OCI-LY7 (cell line): ENCODE results near the gene MRPS2. TPM values are rescaled to one million over a fixed set of nuclear protein-coding genes. Genes with fewer than 3 reads are reported as not detected.

Experiments used
- BruUV-seq: library from RNA; stranded (reverse); fragments of 400-500 nt; replicated peaks from 2 replicates; lab custom pipeline; 2021; lab: Mats Ljungman, UMichigan
- CTCF ChIA-PET: fragments of 300-600 bp; sonication (Branson Sonifier 250); formaldehyde crosslinking; loops from one replicate; lab custom pipeline; 2022; ENCODE audit warnings: antibody characterized with exemption; ENCODE audit not compliant: unreplicated experiment; lab: Charles Lee
- POLR2A ChIA-PET: fragments of 300-600 bp; sonication (Branson Sonifier 250); formaldehyde crosslinking; loops from one replicate; lab custom pipeline; 2022; ENCODE audit warnings: antibody characterized with exemption; lab: Charles Lee
- DNase-seq: peaks from one replicate; pipeline ENCODE4 v3.0.0-alpha.2; 2015; ENCODE audit warnings: low spot score
- H2AFZ ChIP-seq: fragments of 200-600 bp; sonication (generic), shearing (Covaris generic); 2 replicates; pipeline ENCODE4 v1.6.1; 2014; ENCODE audit warnings: mild to moderate bottlenecking, antibody characterized with exemption, low read length, moderate library complexity
- H3K27ac ChIP-seq: fragments of 200-600 bp; sonication (generic); 2 replicates; pipeline ENCODE4 v1.5.1; 2014; ENCODE audit warnings: mixed run types, low read depth, mild to moderate bottlenecking, moderate library complexity, low read length, inconsistent platforms; ENCODE audit not compliant: poor library complexity, severe bottlenecking
- H3K36me3 ChIP-seq: fragments of 200-600 bp; sonication (generic); 2 replicates; pipeline ENCODE4 v1.6.1; 2014; ENCODE audit warnings: mild to moderate bottlenecking, antibody characterized with exemption, low read length, moderate library complexity, mixed read lengths; ENCODE audit not compliant: insufficient read depth
- H3K4me1 ChIP-seq: fragments of 200-600 bp; sonication (generic); 2 replicates; pipeline ENCODE4 v1.5.1; 2014; ENCODE audit warnings: mild to moderate bottlenecking, low read length; ENCODE audit not compliant: insufficient read depth, poor library complexity, severe bottlenecking
- H3K4me2 ChIP-seq: fragments of 200-600 bp; sonication (generic); 2 replicates; pipeline ENCODE4 v1.6.1; 2014; ENCODE audit warnings: mild to moderate bottlenecking, low read length
- H3K4me3 ChIP-seq: fragments of 200-600 bp; sonication (generic); 2 replicates; pipeline ENCODE4 v1.5.1; 2014; ENCODE audit warnings: mild to moderate bottlenecking, low read depth, low read length; ENCODE audit not compliant: poor library complexity, severe bottlenecking
- H3K79me2 ChIP-seq: fragments of 200-600 bp; sonication (generic); 2 replicates; pipeline ENCODE4 v1.6.1; 2016; ENCODE audit warnings: low read depth, mild to moderate bottlenecking, low read length, moderate library complexity, mixed read lengths; ENCODE audit not compliant: insufficient read depth
- H3K9me2 ChIP-seq: fragments of 200-600 bp; sonication (generic); 2 replicates; pipeline ENCODE4 v1.6.1; 2016; ENCODE audit warnings: mild to moderate bottlenecking, low read length, mixed read lengths; ENCODE audit not compliant: insufficient read depth
- H3K9me3 ChIP-seq: fragments of 200-600 bp; sonication (generic); 2 replicates; pipeline ENCODE4 v1.6.1; 2014; ENCODE audit warnings: mild to moderate bottlenecking, mixed run types, low read length, mixed read lengths
- H4K20me1 ChIP-seq: fragments of 200-600 bp; sonication (generic); 2 replicates; pipeline ENCODE4 v1.6.1; 2014; ENCODE audit warnings: mild to moderate bottlenecking, antibody characterized with exemption, low read length, moderate library complexity, mixed read lengths; ENCODE audit not compliant: insufficient read depth
- CTCF ChIP-seq: fragments of 200-600 bp; sonication (generic); conservative IDR thresholded peaks from 2 replicates; pipeline ENCODE4 v1.5.1; 2014; ENCODE audit warnings: mild to moderate bottlenecking, antibody characterized with exemption, low read length, moderate library complexity, mixed read lengths
- EZH2phosphoT487 ChIP-seq: fragments of 200-600 bp; sonication (generic); IDR thresholded peaks from 2 replicates; pipeline ENCODE4 v1.6.1; 2018; ENCODE audit warnings: low read depth, borderline replicate concordance, mild to moderate bottlenecking, mixed run types, antibody characterized with exemption, low read length, moderate library complexity, mixed read lengths
- intact Hi-C: fragments of 100-400 bp; cut with micrococcal nuclease; formaldehyde crosslinking; loops from one replicate; pipeline ENCODE4 v1.10.0; 2022; ENCODE audit not compliant: unreplicated experiment
- total RNA-seq, 2 experiments: library from RNA; depleted of rRNA in 1 of 2; stranded (reverse); fragments of >200 nt in 1 of 2; shearing (Covaris generic) in 1 of 2; gene quantifications; 2 replicates each; pipeline ENCODE4 v1.2.3, GENCODE V29; 2014 to 2022

Gene MRPS2
- total RNA-seq, 2 experiments from 2014 or later = 42.7 to 55.7 TPM

- H3K27ac ChIP-seq = no peak overlapping the region
- no peak overlapping the region for H3K4me3 ChIP-seq
- no peaks in the 10 kb centered on the region for H3K9me3 ChIP-seq
- H3K79me2 ChIP-seq = no peaks in the 10 kb centered on the region
- no peaks in the 10 kb centered on the region for H4K20me1 ChIP-seq
- no peak overlapping the region for H2AFZ ChIP-seq
- TF ChIP-seq CTCF = no peak
- no peak for TF ChIP-seq EZH2phosphoT487
- BruUV-seq = no TSS peak
- no peaks in the 10 kb centered on the region for H3K9me2 ChIP-seq
- no peaks in the 10 kb centered on the region for H3K36me3 ChIP-seq
- ChIA-PET POLR2A (no interaction called here), CTCF (no interaction called here)
- peaks cover 8% of the 10 kb centered on the region for H3K4me1 ChIP-seq
- no peak overlapping the region for H3K4me2 ChIP-seq
- no peak for DNase-seq
- intact Hi-C loops = no loop called here
These were observed 5.5 kb upstream of the MRPS2 start for GRCh38 chr9:135494791-135495559.

DNA sequence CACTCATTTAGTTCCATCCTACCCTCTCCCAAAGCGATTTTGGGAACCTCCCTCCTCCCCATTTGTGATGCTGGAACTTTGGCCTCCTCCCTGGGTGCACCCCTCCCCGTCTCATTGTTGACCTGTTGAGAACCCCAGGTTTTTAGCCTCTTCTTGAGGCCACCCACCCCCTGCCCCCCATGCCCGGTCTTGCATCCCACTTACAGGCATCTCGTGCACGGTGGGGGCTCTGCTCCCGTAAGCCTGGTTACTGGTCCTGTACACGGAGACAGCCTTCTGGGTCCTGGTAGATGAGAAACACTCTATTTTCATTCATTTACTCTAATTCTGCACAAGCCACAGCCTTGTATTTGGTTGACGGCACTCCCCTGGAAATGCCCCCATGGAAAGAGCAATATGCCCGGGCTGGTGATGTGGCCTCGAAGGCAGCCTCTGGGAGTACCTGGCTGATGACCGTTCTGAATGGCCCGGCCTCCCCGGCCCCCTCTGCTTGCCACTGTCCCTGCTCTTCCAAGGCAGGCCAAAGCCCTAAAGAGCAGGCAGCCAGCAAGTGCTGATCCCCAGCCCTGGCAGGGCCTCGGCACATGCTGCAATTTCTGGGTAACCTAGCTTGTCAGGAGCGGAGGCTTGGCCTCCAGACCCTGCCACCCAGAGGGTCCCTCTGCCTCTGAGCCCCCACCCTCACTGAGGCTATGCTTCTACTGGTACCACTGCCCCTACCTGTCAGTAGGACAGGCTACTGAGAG lies 1.9 kb upstream of the MRPS2 start:
- Histone ChIP-seq H3K9me2 (no peaks in the 10 kb centered on the region), H2AFZ (0 out of 2 replicates have a peak overlapping the region, but pooled peaks have one; percentile 99), H3K4me2 (no peak overlapping the region), H3K4me3 (peak overlapping the region; percentile 89), H4K20me1 (no peaks in the 10 kb centered on the region), H3K79me2 (peaks cover 16% of the 10 kb centered on the region; the same call in 1 of the 2 replicates), H3K36me3 (peaks cover 20% of the 10 kb centered on the region; the same call in 1 of the 2 replicates), H3K27ac (no peak overlapping the region), H3K9me3 (no peaks in the 10 kb centered on the region), H3K4me1 (peaks cover 18% of the 10 kb centered on the region)
- no peak for DNase-seq
- BruUV-seq = no TSS peak
- POLR2A ChIA-PET = no interaction called here
- TF ChIP-seq EZH2phosphoT487 (no peak), CTCF (no peak)
- intact Hi-C loops = no loop called here
- CTCF ChIA-PET = no interaction called here
